ENCODE results near the gene ITPR2. TPM values are rescaled to one million over a fixed set of nuclear protein-coding genes. Genes with fewer than 3 reads are reported as not detected.

ITPR2 gene
- total RNA-seq, 1 experiment from 2014 or later = 4.0 TPM

GRCh38 chr12:26651566-26652188 lies 181.3 kb downstream of the ITPR2 start:
- ChIA-PET CTCF (interaction anchor here (0.7 to 2.2 kb wide), 10 partner anchors 15 to 533 kb away, joined by 3 to 28 read pairs (median 6); no protein-coding TSS in a partner anchor), POLR2A (ENCODE audit: unreplicated experiment) (no interaction called here)
- intact Hi-C loops (cut with micrococcal nuclease) = loop anchor here (1.0 kb wide), 6 partner anchors 21 to 554 kb away; no protein-coding TSS in a partner anchor
- H3K9ac ChIP-seq (ENCODE audit: low read length) = no peak overlapping the region
- TF ChIP-seq CTCF (conservative IDR thresholded peaks at IDR 0.05; ENCODE audit: low read depth, low read length) = peak; percentile 99
- no peak for TF ChIP-seq EZH2 (IDR thresholded peaks at IDR 0.05; ENCODE audit: low read length, unreplicated experiment)
- TF ChIP-seq EZH2phosphoT487 (IDR thresholded peaks at IDR 0.05; ENCODE audit: borderline replicate concordance, low read length) = no peak
- H4K20me1 ChIP-seq (ENCODE audit: low read length) = no peaks in the 10 kb centered on the region
- peak overlapping the region; percentile 32 for H3K4me2 ChIP-seq (ENCODE audit: low read length)
- no TSS peak for BruUV-seq (replicated peaks)
- no peaks in the 10 kb centered on the region for H3K79me2 ChIP-seq (ENCODE audit: low read length)
- H3K27me3 ChIP-seq (ENCODE audit: low read length) = no peaks in the 10 kb centered on the region
- H3K9me2 ChIP-seq (replicated peaks; ENCODE audit: low read length) = no peaks in the 10 kb centered on the region
- peak overlapping the region; percentile 40 for H2AFZ ChIP-seq (ENCODE audit: low read length)
- H3K36me3 ChIP-seq (ENCODE audit: low read depth, low read length) = no peaks in the 10 kb centered on the region
- H3K4me3 ChIP-seq (ENCODE audit: low read length) = no peak overlapping the region
- H3K27ac ChIP-seq (ENCODE audit: low read length) = no peak overlapping the region
- DNase-seq (peak; percentile 97), ATAC-seq (peak; percentile 85)
- H3K4me1 ChIP-seq (ENCODE audit: insufficient read depth, low read length) = peaks cover 22% of the 10 kb centered on the region
- H3K9me3 ChIP-seq (ENCODE audit: low read length) = no peaks in the 10 kb centered on the region
- H3F3A ChIP-seq (ENCODE audit: low read length, unreplicated experiment) = no peaks in the 10 kb centered on the region

GRCh38 chr12:26651036-26651435 lies 182.0 kb downstream of the ITPR2 start:
- Histone ChIP-seq H3K79me2 (ENCODE audit: low read length) (no peaks in the 10 kb centered on the region), H3K9me2 (replicated peaks; ENCODE audit: low read length) (no peaks in the 10 kb centered on the region), H3K4me2 (ENCODE audit: low read length) (no peak overlapping the region), H3K9ac (ENCODE audit: low read length) (no peak overlapping the region), H3K4me1 (ENCODE audit: insufficient read depth, low read length) (peaks cover 22% of the 10 kb centered on the region), H3K27ac (ENCODE audit: low read length) (no peak overlapping the region), H3K36me3 (ENCODE audit: low read depth, low read length) (no peaks in the 10 kb centered on the region), H3F3A (ENCODE audit: low read length, unreplicated experiment) (no peaks in the 10 kb centered on the region), H3K9me3 (ENCODE audit: low read length) (no peaks in the 10 kb centered on the region), H4K20me1 (ENCODE audit: low read length) (no peaks in the 10 kb centered on the region), H3K4me3 (ENCODE audit: low read length) (no peak overlapping the region), H3K27me3 (ENCODE audit: low read length) (no peaks in the 10 kb centered on the region), H2AFZ (ENCODE audit: low read length) (no peak overlapping the region)
- DNase-seq = no peak
- intact Hi-C loops (cut with micrococcal nuclease) = loop anchor here (1.0 kb wide), 6 partner anchors 21 to 554 kb away; no protein-coding TSS in a partner anchor
- ChIA-PET POLR2A (ENCODE audit: unreplicated experiment) (no interaction called here), CTCF (no interaction called here)
- ATAC-seq = no peak
- TF ChIP-seq EZH2 (IDR thresholded peaks at IDR 0.05; ENCODE audit: low read length, unreplicated experiment) = no peak
- TF ChIP-seq CTCF (conservative IDR thresholded peaks at IDR 0.05; ENCODE audit: low read depth, low read length) = no peak
- no peak for TF ChIP-seq EZH2phosphoT487 (IDR thresholded peaks at IDR 0.05; ENCODE audit: borderline replicate concordance, low read length)
- BruUV-seq (replicated peaks) = no TSS peak

GRCh38 chr12:26648999-26649398 lies 184.0 kb downstream of the ITPR2 start:
- Histone ChIP-seq H4K20me1 (ENCODE audit: low read length) (no peaks in the 10 kb centered on the region), H3F3A (ENCODE audit: low read length, unreplicated experiment) (no peaks in the 10 kb centered on the region), H2AFZ (ENCODE audit: low read length) (no peak overlapping the region), H3K4me1 (ENCODE audit: insufficient read depth, low read length) (peaks cover 22% of the 10 kb centered on the region), H3K9me2 (replicated peaks; ENCODE audit: low read length) (no peaks in the 10 kb centered on the region), H3K9ac (ENCODE audit: low read length) (no peak overlapping the region), H3K79me2 (ENCODE audit: low read length) (no peaks in the 10 kb centered on the region), H3K4me3 (ENCODE audit: low read length) (no peak overlapping the region), H3K27ac (ENCODE audit: low read length) (no peak overlapping the region), H3K27me3 (ENCODE audit: low read length) (no peaks in the 10 kb centered on the region), H3K9me3 (ENCODE audit: low read length) (no peaks in the 10 kb centered on the region), H3K36me3 (ENCODE audit: low read depth, low read length) (no peaks in the 10 kb centered on the region), H3K4me2 (ENCODE audit: low read length) (0 out of 2 replicates have a peak overlapping the region, but pooled peaks have one; percentile 11)
- TF ChIP-seq EZH2 (IDR thresholded peaks at IDR 0.05; ENCODE audit: low read length, unreplicated experiment) (no peak), CTCF (conservative IDR thresholded peaks at IDR 0.05; ENCODE audit: low read depth, low read length) (no peak), EZH2phosphoT487 (IDR thresholded peaks at IDR 0.05; ENCODE audit: borderline replicate concordance, low read length) (no peak)
- intact Hi-C loops (cut with micrococcal nuclease) = no loop called here
- ATAC-seq (no peak), DNase-seq (no peak)
- no TSS peak for BruUV-seq (replicated peaks)
- ChIA-PET CTCF (no interaction called here), POLR2A (ENCODE audit: unreplicated experiment) (no interaction called here)

All from PC-3 (cell line).